Loucy (cell line): ENCODE measurements around the gene HEBP2.

Source experiments
- H2AFZ ChIP-seq: fragments of 200-600 bp; sonication (generic); 2 replicates; pipeline ENCODE4 v1.6.0; 2016; ENCODE audit warnings: antibody characterized with exemption, mild to moderate bottlenecking, low read length, moderate library complexity
- H3F3A ChIP-seq: fragments of 200-600 bp; 2 replicates; pipeline ENCODE4 v1.6.0; 2016; ENCODE audit warnings: antibody characterized with exemption, low read depth, mild to moderate bottlenecking
- H3K27me3 ChIP-seq: fragments of 200-600 bp; sonication (generic); 2 replicates; pipeline ENCODE4 v1.6.1; 2014; ENCODE audit warnings: low read length, mild to moderate bottlenecking; ENCODE audit not compliant: insufficient read depth, poor library complexity, severe bottlenecking
- H3K36me3 ChIP-seq: fragments of 200-600 bp; sonication (generic); 2 replicates; pipeline ENCODE4 v1.6.1; 2016; ENCODE audit warnings: low read length; ENCODE audit not compliant: insufficient read depth
- H3K4me1 ChIP-seq: fragments of 200-600 bp; sonication (generic); 2 replicates; pipeline ENCODE4 v1.5.1; 2014; ENCODE audit warnings: low read length, mild to moderate bottlenecking; ENCODE audit not compliant: insufficient read depth, poor library complexity, severe bottlenecking
- H3K4me2 ChIP-seq: fragments of 200-600 bp; sonication (generic); 2 replicates; pipeline ENCODE4 v1.6.0; 2014; ENCODE audit warnings: antibody characterized with exemption, low read length, low read depth, mild to moderate bottlenecking; ENCODE audit not compliant: poor library complexity, severe bottlenecking
- H3K4me3 ChIP-seq: fragments of 200-600 bp; sonication (generic); 2 replicates; pipeline ENCODE4 v1.5.1; 2014; ENCODE audit warnings: low read length, mild to moderate bottlenecking, mixed read lengths; ENCODE audit not compliant: poor library complexity, severe bottlenecking
- H3K79me2 ChIP-seq: fragments of 200-600 bp; sonication (generic); 2 replicates; pipeline ENCODE4 v1.6.1; 2014; ENCODE audit warnings: low read length; ENCODE audit not compliant: insufficient read depth
- H3K9ac ChIP-seq: fragments of 200-600 bp; sonication (generic); 2 replicates; pipeline ENCODE4 v1.6.0; 2014; ENCODE audit warnings: mild to moderate bottlenecking, low read depth, low read length, moderate library complexity; ENCODE audit not compliant: poor library complexity, severe bottlenecking
- H3K9me2 ChIP-seq: fragments of 200-600 bp; sonication (generic); replicated peaks from 2 replicates; pipeline ENCODE4 v1.6.1; 2016; ENCODE audit warnings: low read depth, low read length, mixed read lengths
- H3K9me3 ChIP-seq: fragments of 200-600 bp; sonication (generic); 2 replicates; pipeline ENCODE4 v1.6.1; 2014; ENCODE audit warnings: mild to moderate bottlenecking, antibody characterized with exemption, low read length, low read depth; ENCODE audit not compliant: insufficient read depth
- H4K20me1 ChIP-seq: fragments of 200-600 bp; sonication (generic); 2 replicates; pipeline ENCODE4 v1.6.0; 2014; ENCODE audit warnings: antibody characterized with exemption, low read length, mild to moderate bottlenecking; ENCODE audit not compliant: insufficient read depth, poor library complexity, severe bottlenecking
- EZH2phosphoT487 ChIP-seq: fragments of 200-600 bp; IDR thresholded peaks from 2 replicates; pipeline ENCODE4 v1.6.1; 2018; ENCODE audit warnings: antibody characterized with exemption, mild to moderate bottlenecking, moderate library complexity, borderline replicate concordance
- TF ChIP-seq, protein P1 (sequence below): fragments of 200-600 bp; sonication (generic); conservative IDR thresholded peaks from 2 replicates; pipeline ENCODE4 v1.5.1; 2014; ENCODE audit warnings: mild to moderate bottlenecking, antibody characterized with exemption, low read length

HEBP2 gene

DNA sequence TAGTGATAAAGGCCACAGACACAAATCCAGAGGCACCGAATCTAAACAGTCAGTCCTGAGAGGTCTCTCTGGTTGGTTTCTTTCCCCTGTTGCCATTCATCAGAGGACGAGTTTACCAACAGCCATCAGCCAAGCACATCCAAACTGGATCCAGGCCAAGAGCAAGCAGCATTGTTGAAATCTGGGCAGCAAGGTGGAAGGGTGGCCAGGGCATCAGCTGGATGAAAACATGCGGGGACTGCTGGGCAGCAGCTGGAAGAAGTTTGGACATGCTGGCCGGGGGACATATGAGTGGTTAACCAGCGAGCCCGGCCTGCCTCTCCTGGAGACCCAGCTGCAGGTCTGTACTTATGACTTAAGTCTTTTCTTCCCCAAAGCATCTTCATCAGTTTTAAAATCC lies 26.2 kb upstream of the HEBP2 start, which contains the start of gene SMIM28:
Gene SMIM28, plus strand, starts transcription at position 62 of the 400 bp plus-strand sequence. Its CDS starts 168 bp downstream, at position 230.
- TF ChIP-seq, protein P1, sequence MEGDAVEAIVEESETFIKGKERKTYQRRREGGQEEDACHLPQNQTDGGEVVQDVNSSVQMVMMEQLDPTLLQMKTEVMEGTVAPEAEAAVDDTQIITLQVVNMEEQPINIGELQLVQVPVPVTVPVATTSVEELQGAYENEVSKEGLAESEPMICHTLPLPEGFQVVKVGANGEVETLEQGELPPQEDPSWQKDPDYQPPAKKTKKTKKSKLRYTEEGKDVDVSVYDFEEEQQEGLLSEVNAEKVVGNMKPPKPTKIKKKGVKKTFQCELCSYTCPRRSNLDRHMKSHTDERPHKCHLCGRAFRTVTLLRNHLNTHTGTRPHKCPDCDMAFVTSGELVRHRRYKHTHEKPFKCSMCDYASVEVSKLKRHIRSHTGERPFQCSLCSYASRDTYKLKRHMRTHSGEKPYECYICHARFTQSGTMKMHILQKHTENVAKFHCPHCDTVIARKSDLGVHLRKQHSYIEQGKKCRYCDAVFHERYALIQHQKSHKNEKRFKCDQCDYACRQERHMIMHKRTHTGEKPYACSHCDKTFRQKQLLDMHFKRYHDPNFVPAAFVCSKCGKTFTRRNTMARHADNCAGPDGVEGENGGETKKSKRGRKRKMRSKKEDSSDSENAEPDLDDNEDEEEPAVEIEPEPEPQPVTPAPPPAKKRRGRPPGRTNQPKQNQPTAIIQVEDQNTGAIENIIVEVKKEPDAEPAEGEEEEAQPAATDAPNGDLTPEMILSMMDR, result no peak
- TF ChIP-seq EZH2phosphoT487, result no peak
- no peaks in the 10 kb centered on the region for H4K20me1 ChIP-seq
- no peaks in the 10 kb centered on the region for H3F3A ChIP-seq
- no peak within 1 kb of the TSS for H2AFZ ChIP-seq
- no peaks in the 10 kb centered on the region for H3K27me3 ChIP-seq
- no peaks in the 10 kb centered on the region for H3K9me3 ChIP-seq
- H3K4me3 ChIP-seq, result no peak within 1 kb of the TSS
- no peaks in the 10 kb centered on the region for H3K9me2 ChIP-seq
- H3K9ac ChIP-seq, result no peak within 1 kb of the TSS
- H3K4me2 ChIP-seq, result no peak within 1 kb of the TSS
- H3K4me1 ChIP-seq, result no peaks in the 10 kb centered on the region
- H3K79me2 ChIP-seq, result no peaks in the 10 kb centered on the region
- no peaks in the 10 kb centered on the region for H3K36me3 ChIP-seq

DNA sequence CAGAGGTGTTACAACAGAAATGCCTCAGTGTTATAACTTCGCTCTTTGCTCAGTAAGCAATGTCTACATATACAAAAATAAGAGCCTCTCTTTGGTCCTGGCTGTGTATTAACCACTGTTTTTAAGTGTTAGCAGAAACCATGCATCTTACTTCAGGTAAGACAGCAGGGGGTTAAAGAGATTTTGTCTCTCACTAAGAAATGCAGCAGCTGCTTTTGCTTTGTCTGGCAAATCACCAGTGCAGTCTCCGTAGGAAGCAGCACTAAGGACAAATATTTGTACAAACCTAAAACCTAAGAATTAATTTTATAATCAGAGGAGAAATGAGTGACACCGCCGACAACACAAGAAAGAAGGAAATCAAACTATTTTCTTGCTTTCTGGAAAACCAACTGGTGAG lies 25.6 kb upstream of the HEBP2 start:
- Histone ChIP-seq H2AFZ (no peak overlapping the region), H3K4me3 (no peak overlapping the region), H3K9ac (no peak overlapping the region), H3K4me1 (no peaks in the 10 kb centered on the region), H4K20me1 (no peaks in the 10 kb centered on the region), H3F3A (no peaks in the 10 kb centered on the region), H3K27me3 (no peaks in the 10 kb centered on the region), H3K79me2 (no peaks in the 10 kb centered on the region), H3K4me2 (no peak overlapping the region), H3K9me2 (no peaks in the 10 kb centered on the region), H3K9me3 (no peaks in the 10 kb centered on the region), H3K36me3 (no peaks in the 10 kb centered on the region)
- TF ChIP-seq EZH2phosphoT487, result no peak
- TF ChIP-seq, protein P1, result no peak

DNA sequence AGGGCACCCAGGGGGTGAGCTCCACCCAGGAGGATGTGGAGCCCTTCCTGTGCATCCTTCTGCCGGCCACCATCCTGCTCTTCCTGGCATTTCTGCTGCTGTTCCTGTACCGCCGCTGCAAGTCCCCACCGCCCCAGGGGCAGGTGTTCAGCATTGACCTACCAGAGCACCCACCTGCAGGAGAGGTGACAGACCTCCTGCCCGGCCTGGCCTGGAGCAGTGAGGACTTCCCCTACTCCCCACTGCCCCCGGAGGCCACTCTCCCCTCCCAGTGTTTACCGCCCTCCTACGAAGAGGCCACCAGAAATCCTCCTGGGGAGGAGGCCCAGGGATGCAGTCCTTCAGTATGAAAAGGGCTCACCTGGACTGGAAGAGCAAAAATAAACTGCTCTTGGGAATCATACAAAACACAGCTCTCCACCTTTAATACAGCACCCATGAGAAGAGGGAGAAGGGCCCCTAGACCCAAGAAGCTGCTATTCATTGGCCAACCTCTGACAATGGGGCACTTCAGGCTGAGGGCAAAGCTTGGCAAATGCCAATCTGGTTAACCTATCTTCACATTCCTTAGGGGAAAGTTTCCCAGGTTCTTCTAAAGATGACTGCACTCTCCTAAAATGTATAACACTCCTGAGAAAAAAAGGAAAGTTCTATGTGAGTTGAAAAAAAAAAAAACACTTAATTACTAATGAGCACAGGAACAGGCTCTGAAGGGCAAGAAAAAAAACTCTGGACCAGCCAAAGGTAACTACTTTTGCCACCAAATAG lies 21.3 kb upstream of the HEBP2 start:
- H3F3A ChIP-seq, result no peaks in the 10 kb centered on the region
- no peak overlapping the region for H3K4me2 ChIP-seq
- H3K9me2 ChIP-seq, result no peaks in the 10 kb centered on the region
- no peaks in the 10 kb centered on the region for H3K9me3 ChIP-seq
- H3K4me1 ChIP-seq, result no peaks in the 10 kb centered on the region
- H3K27me3 ChIP-seq, result no peaks in the 10 kb centered on the region
- H3K4me3 ChIP-seq, result no peak overlapping the region
- TF ChIP-seq EZH2phosphoT487, result no peak
- TF ChIP-seq, protein P1, result peak; percentile 49
- no peaks in the 10 kb centered on the region for H3K79me2 ChIP-seq
- no peak overlapping the region for H3K9ac ChIP-seq
- no peak overlapping the region for H2AFZ ChIP-seq
- H3K36me3 ChIP-seq, result no peaks in the 10 kb centered on the region
- no peaks in the 10 kb centered on the region for H4K20me1 ChIP-seq
